ENCODE measurements around the gene SLC35B1.
A peak's percentile ranks its signal among the peaks of the same experiment; 100 is the strongest.
"Not testable (repeated sequence)": the region's sequence is repeated elsewhere in the genome, so short reads cannot be mapped to it uniquely, and the experiment has no call there.

SLC35B1 gene

DNA sequence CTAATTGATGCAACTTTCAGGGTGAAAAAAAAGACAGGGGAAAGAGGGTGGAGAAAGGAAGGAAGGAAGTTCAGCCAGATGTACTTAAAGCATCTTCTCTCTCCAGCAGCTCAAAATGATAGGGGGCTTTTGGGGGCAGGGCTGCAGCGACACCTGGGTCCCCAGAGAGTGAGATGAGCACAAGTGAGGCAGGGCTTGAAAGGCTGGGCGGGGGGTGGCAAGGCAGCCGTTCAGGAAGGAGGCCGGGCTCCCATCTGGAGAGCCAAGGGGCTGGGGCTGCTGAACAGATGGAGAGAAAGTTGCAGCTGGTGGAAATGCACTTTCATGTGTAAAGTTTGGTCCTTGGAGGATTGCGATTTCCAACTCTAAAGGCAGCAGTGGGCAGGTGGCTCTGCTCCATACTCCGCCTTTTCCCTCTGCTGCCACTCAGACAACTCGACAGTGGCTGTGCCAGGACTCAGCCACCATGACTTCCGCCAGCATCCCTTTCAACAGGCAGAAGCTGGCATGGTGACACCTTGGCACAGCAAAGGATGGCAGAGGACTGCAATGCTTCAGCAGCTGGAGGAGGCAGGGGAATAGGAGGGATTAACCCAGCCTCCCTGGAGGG lies 7.7 kb downstream of the SLC35B1 start:
- no peak for DNase-seq (ENCODE audit: low spot score)

DNA sequence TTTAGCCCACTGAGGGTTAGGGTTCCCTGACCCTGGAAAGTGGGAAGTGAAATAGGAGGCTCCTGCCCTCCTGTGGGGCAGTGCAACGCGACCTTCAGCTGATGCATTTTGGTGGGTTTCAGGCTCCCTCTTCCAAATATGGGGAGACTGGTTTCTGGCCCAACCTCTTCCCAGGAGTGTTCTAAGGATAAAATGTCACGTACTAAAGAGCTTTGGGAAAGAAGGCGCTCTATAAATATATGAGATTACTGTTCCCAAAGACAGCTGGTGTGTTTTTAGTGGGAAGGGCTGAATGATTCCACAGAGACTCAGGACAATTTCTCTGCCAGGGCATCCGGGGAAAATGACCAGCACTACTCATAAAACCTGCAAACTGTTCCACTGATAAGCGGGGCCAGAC lies 9.8 kb downstream of the SLC35B1 start:
- no peak for DNase-seq (ENCODE audit: low spot score)

DNA sequence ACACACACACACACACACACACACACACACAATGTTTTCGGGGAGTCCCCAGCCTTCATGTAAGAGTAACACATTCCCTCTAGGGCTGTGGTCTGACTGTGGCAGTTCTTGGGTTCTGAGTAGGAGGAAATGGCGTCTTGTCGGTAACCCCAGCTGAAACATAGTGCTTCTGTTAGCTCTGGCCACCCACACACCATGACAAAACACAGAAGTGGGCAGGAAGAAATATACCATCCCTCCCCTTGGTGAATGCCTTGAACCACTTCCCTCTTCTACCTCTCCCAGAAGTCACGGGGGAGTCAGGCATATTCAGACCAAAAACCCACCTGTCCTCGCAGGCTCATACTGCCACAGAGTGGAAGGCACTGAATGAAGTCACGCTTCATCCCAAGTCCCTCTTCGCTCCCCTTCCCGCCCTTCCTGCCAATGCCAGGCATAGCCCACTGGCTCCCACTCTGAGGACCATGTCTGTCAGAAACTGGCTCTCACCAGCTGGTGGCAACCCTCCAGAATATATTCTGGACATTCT lies 11.5 kb downstream of the SLC35B1 start:
- DNase-seq (ENCODE audit: low spot score) = no peak

- DNase-seq (ENCODE audit: low spot score) = no peak
Measured at GRCh38 chr17:49695698-49696232, 12.0 kb downstream of the SLC35B1 start.

- peak; percentile 81 for DNase-seq (ENCODE audit: low spot score)
Measured at GRCh38 chr17:49694847-49695697, 12.7 kb downstream of the SLC35B1 start.

DNA sequence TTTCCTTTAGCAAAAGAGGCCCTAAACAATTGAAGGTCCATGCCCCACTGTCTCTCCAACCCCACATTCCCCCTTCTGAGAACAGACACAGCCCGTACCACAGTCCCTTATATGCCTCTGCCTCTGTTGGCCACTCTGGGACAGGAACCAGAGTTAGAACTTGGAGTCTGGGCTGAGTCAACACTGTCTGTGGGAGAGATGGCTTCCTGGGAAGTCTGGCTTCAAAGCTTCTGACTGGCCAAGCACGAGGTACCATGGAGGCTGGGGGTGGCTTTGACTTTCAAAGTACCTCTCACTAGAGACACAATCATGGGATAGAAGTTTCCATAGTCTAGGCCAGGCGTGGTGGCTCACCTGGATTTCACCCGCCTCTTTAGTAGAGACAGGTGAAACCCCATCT lies 15.0 kb downstream of the SLC35B1 start:
- no peak for DNase-seq (ENCODE audit: low spot score)

DNA sequence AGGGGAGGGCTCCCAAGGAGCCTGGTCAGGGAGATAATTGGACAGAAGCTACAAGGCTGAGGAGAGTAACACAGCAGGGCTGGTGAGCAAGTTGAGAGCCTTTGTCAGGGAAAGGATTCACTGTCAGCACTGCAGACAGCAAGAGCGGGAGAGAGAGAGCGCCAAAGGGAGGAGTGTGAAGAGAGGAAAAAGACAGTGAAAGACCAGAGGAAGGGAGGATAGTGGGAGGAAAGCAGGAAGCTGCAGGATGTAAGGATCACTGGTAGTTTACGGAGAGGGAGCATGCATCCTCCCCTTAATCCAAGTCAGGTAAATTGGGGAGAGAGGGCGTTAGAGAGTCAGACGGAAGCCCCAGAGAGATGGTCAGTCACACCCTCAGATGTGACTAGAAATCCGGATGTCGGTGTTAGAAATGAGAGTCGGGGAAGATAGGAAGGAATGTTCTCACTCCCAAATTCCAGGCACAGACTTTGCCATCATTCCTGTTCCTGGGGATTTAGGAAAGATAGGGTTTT lies 16.0 kb downstream of the SLC35B1 start:
- no peak for DNase-seq (ENCODE audit: low spot score)

DNA sequence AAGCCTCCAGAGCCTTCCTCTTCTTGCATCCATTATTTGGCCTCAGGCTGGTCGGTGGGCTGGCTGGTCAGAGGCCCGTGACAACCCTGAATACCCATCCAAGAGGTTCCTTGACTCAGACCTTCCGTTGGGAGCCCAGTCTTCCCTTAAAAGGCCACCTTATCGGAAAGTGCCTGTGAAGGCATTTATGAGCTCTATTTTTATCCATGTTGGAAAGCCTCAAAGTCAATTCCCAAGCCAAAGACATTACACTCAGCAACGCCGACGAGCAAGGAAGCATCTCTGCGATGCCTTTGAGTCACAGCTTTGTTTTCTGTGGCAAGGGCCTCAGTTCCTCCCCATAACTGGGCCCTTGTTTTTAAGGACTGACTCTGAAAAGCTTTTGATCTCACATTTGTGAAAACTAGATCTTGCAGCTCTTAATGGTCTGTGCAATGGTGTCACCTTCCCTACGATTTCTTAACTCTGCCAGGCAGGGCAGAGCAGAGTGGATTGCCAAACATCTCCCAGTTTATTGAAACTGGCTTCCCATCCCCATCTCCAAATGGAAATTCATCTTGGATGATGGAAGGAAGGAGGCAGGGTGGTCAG lies 16.6 kb downstream of the SLC35B1 start:
- DNase-seq (ENCODE audit: low spot score) = no peak

DNA sequence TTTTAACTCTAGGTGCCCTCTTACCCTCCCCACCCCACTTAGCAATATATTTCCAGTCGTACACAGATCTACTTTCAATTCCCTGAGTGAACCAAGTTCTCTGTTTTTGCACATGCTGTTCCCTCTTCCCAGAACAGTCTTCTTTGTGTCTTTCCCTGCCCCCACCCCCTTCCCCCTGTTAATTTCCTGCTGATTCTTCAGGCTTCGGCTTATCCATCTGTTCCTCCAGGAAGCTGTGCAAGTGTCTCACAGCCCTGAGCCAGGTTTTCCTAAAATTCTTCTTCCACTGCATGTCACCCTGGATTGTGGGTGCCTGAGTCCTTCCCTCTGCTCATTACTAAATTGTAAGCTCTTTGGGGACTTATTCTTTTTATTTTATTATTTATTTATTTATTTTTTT lies 17.5 kb downstream of the SLC35B1 start:
- DNase-seq (ENCODE audit: low spot score) = peak; percentile 62

GRCh38 chr17:49688848-49689247 lies 18.9 kb downstream of the SLC35B1 start:
- DNase-seq (ENCODE audit: low spot score) = no peak

GRCh38 chr17:49687878-49688491 lies 19.8 kb downstream of the SLC35B1 start:
- no peak for DNase-seq (ENCODE audit: low spot score)

- DNase-seq (ENCODE audit: low spot score) = no peak
Measured at GRCh38 chr17:49681106-49681979, 26.4 kb downstream of the SLC35B1 start.

GRCh38 chr17:49680314-49680713 lies 27.4 kb downstream of the SLC35B1 start:
- DNase-seq (ENCODE audit: low spot score) = peak; percentile 77

DNA sequence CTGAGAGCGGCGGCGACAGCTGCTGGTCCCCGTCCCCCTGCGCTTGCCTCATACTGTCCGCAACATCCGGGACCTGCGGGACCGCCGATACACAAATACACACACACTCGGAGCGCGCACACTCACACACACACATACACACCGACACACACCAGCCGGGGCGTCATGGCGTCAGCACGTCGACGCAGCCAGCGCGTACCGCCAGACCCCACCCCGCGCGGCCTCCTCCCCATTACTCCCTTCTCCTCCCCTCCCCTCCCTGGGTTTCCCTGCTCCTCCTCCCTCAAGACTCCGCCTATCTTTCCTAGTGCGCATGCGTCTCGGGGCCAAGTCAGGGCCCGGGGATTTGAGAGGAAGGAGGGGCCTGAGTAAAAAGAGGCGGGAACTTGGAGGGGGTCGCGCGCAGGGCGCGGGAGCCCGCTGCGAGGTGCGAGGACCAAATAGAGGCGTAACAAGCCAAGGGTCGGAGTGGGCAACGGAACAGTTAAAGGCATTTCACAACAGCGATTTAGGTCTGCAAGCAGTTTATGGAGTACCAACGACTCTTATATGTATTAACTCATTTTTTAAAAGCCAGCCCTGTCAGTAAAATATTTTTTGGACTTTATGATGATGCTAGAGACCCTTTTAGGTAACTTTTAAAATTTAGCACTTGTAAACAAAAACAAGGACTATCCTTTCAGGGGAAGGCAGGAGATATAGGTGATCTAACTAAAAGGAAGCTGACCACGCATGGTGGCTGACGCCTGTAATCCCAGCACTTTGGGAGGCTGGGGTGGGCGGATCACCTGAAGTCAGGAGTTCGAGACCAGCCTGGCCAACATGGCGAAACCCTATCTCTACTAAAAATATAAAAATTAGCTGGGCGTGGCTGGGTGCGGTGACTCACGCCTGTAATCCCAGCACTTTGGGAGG lies 29.6 kb downstream of the SLC35B1 start, which contains the start of gene SPOP:
Gene SPOP (minus strand): TSS at position 165 of the 915 bp plus-strand sequence. CDS start 55,287 bp downstream, outside the sequence.
- DNase-seq (ENCODE audit: low spot score) = peak; percentile 99

GRCh38 chr17:49677134-49677932 lies 30.4 kb downstream of the SLC35B1 start:
- peak; percentile 100 for DNase-seq (ENCODE audit: low spot score)

DNA sequence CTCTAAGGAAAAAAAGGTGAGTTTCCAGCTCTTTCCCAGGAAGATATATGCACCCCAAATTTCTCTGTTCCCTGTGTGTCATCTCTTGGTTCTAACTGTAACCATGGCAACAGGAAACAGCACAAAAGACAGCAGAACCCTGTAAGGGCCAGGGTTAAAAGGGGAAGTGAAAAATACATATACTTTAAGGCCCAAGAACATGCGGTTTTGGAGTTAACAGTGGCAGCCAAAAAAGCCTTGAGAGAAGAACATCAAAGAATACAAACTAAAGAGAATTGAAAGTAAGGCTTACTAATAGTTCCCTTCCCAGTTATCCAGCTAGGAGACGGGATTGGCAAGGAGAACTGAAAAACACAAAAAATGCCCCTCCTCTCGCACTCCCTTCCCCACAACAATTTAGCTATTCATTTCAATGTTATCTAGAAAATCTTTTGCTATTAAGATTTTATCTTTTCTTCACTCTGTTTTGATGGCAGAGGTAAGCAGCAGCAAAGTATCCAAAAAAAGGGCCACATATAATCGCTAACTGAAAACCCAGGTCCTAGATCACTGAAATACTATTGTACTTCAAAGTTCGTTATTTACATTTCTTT lies 31.4 kb downstream of the SLC35B1 start:
- DNase-seq (ENCODE audit: low spot score) = no peak

DNA sequence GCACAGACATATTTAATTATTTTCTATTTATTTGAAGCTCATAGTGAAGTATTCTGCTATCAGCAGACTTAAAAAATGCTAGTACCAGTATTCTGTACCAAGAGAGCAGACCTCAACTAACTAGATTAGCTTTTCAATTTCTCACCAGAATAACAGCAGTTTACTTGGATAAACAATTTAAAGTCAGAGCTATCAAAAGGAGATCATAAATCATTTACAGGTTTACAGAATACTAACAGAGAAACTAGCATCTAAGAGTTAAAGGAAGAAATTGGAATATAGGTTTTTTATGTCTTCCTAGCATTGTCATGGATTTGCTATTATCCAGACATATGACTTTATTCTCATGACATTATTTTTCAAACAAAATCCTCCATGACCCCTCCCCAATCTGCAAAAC lies 33.3 kb downstream of the SLC35B1 start:
- no peak for DNase-seq (ENCODE audit: low spot score)

DNA sequence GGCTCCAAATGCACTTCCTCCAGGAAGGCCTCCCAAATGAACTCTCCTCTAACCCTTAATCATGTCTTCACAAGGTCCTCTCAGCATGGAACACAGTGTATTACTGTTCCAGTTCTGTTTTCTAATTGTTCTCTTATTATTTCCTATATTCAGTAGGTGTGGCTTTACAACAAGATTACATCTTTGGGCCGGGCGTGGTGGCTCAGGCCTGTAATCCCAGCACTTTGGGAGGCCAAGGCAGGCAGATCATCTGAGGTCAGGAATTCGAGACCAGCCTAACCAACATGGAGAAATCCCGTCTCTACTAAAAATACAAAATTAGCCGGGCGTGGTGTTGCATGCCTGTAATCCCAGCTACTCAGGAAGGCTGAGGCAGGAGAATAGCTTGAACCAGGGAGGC lies 34.1 kb downstream of the SLC35B1 start:
- DNase-seq (ENCODE audit: low spot score) = not testable (repeated sequence)

DNA sequence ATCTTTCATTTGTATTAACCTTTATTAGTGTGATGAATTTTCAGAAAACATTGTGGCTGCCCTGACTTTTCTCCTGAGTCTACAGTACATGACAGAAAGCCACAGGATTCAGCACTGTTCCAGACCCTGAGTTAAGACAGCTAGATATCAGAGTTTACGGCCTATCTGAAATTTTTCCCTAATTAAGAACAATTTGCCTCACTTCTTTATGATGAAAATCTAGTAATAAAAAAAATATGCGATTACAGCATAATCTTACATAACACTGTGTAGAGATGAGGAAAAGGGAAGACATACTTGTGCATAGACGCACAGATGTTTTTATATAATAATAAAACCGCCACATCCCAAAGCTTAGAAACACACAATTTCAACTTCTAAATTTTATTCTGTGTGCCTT lies 37.1 kb downstream of the SLC35B1 start:
- no peak for DNase-seq (ENCODE audit: low spot score)

Measured in D341Med (cell line).